ENCODE results near the gene PLCZ1.

Gene PLCZ1

GRCh38 chr12:18750085-18750484 is 12.3 kb upstream of the PLCZ1 start:
- H3K18ac ChIP-seq (ENCODE audit: low read length), result peak overlapping the region; percentile 71
- H4K8ac ChIP-seq (ENCODE audit: low read depth, low read length), result no peak overlapping the region
- H3K4ac ChIP-seq (ENCODE audit: low read depth, low read length), result no peak overlapping the region
- no peaks in the 10 kb centered on the region for H3K79me2 ChIP-seq (ENCODE audit: control insufficient read depth, insufficient read depth, low read length)
- WGBS (ENCODE audit: extremely low coverage, insufficient coverage, low lambda C conversion rate), result no CpG with 5 or more reads among the region's 1 CpG
- no peak overlapping the region for H2BK15ac ChIP-seq (replicated peaks; ENCODE audit: low read depth)
- H2AK5ac ChIP-seq (ENCODE audit: low read length), result no peak overlapping the region
- H2BK120ac ChIP-seq (ENCODE audit: low read depth, low read length), result no peak overlapping the region
- H4K5ac ChIP-seq (ENCODE audit: low read length), result peak overlapping the region; percentile 23
- H3K4me3 ChIP-seq (ENCODE audit: low read length), result no peak overlapping the region
- H3K56ac ChIP-seq (ENCODE audit: low read length), result peak overlapping the region; percentile 72
- H3K23ac ChIP-seq (ENCODE audit: low read length), result no peak overlapping the region
- peaks cover 33% of the 10 kb centered on the region for H3K4me1 ChIP-seq (ENCODE audit: control insufficient read depth, low read depth, low read length)
- no peaks in the 10 kb centered on the region for H3K79me1 ChIP-seq (ENCODE audit: low read length)
- no peak overlapping the region for H3K4me2 ChIP-seq (ENCODE audit: low read length)
- H3K9ac ChIP-seq (ENCODE audit: low read length), result no peak overlapping the region
- no peaks in the 10 kb centered on the region for H3K36me3 ChIP-seq (ENCODE audit: control insufficient read depth, insufficient read depth, low read length)
- no peaks in the 10 kb centered on the region for H3K27me3 ChIP-seq (ENCODE audit: insufficient read depth, low read length, poor library complexity)
- peak; percentile 57 for DNase-seq
- H2BK5ac ChIP-seq (ENCODE audit: low read length), result peak overlapping the region; percentile 48
- peak overlapping the region; percentile 41 for H3K27ac ChIP-seq (ENCODE audit: low read depth, low read length)

GRCh38 chr12:18749386-18749957 is 11.7 kb upstream of the PLCZ1 start:
- H3K36me3 ChIP-seq (ENCODE audit: control insufficient read depth, insufficient read depth, low read length), result no peaks in the 10 kb centered on the region

GRCh38 chr12:18747895-18748294 is 10.1 kb upstream of the PLCZ1 start:
- Histone ChIP-seq H3K79me1 (ENCODE audit: low read length) (no peaks in the 10 kb centered on the region), H3K4me3 (ENCODE audit: low read length) (no peak overlapping the region), H3K27me3 (ENCODE audit: insufficient read depth, low read length, poor library complexity) (no peaks in the 10 kb centered on the region), H3K36me3 (ENCODE audit: control insufficient read depth, insufficient read depth, low read length) (no peaks in the 10 kb centered on the region), H3K79me2 (ENCODE audit: control insufficient read depth, insufficient read depth, low read length) (no peaks in the 10 kb centered on the region), H4K5ac (ENCODE audit: low read length) (no peak overlapping the region), H2BK120ac (ENCODE audit: low read depth, low read length) (no peak overlapping the region), H3K4me1 (ENCODE audit: control insufficient read depth, low read depth, low read length) (peaks cover 19% of the 10 kb centered on the region), H3K27ac (ENCODE audit: low read depth, low read length) (no peak overlapping the region), H3K9ac (ENCODE audit: low read length) (no peak overlapping the region), H3K56ac (ENCODE audit: low read length) (no peak overlapping the region), H2BK15ac (replicated peaks; ENCODE audit: low read depth) (no peak overlapping the region), H2BK5ac (ENCODE audit: low read length) (no peak overlapping the region), H3K18ac (ENCODE audit: low read length) (no peak overlapping the region), H3K4ac (ENCODE audit: low read depth, low read length) (no peak overlapping the region), H2AK5ac (ENCODE audit: low read length) (no peak overlapping the region), H3K4me2 (ENCODE audit: low read length) (no peak overlapping the region), H4K8ac (ENCODE audit: low read depth, low read length) (no peak overlapping the region), H3K23ac (ENCODE audit: low read length) (no peak overlapping the region)
- WGBS (ENCODE audit: extremely low coverage, insufficient coverage, low lambda C conversion rate), result no CpG with 5 or more reads among the region's 1 CpG
- peak; percentile 94 for DNase-seq

More at GRCh38 chr12:18749386-18749957, 11.7 kb upstream of the PLCZ1 start:
- Histone ChIP-seq H3K4ac (ENCODE audit: low read depth, low read length) (peak overlapping the region; percentile 2), H2AK5ac (ENCODE audit: low read length) (peak overlapping the region; percentile 86), H3K4me2 (ENCODE audit: low read length) (no peak overlapping the region), H4K5ac (ENCODE audit: low read length) (no peak overlapping the region), H3K79me1 (ENCODE audit: low read length) (no peaks in the 10 kb centered on the region), H3K4me3 (ENCODE audit: low read length) (no peak overlapping the region), H2BK15ac (replicated peaks; ENCODE audit: low read depth) (no peak overlapping the region), H2BK120ac (ENCODE audit: low read depth, low read length) (peak overlapping the region; percentile 49), H3K79me2 (ENCODE audit: control insufficient read depth, insufficient read depth, low read length) (no peaks in the 10 kb centered on the region), H3K56ac (ENCODE audit: low read length) (peak overlapping the region; percentile 54), H2BK5ac (ENCODE audit: low read length) (peak overlapping the region; percentile 61), H3K27ac (ENCODE audit: low read depth, low read length) (no peak overlapping the region), H4K8ac (ENCODE audit: low read depth, low read length) (no peak overlapping the region), H3K4me1 (ENCODE audit: control insufficient read depth, low read depth, low read length) (peaks cover 31% of the 10 kb centered on the region), H3K23ac (ENCODE audit: low read length) (no peak overlapping the region), H3K9ac (ENCODE audit: low read length) (no peak overlapping the region), H3K27me3 (ENCODE audit: insufficient read depth, low read length, poor library complexity) (no peaks in the 10 kb centered on the region), H3K18ac (ENCODE audit: low read length) (peak overlapping the region; percentile 56)
- no CpG with 5 or more reads among the region's 4 CpGs for WGBS (ENCODE audit: extremely low coverage, insufficient coverage, low lambda C conversion rate)
- DNase-seq, result no peak

- Histone ChIP-seq H2AK5ac (ENCODE audit: low read length) (no peak overlapping the region), H3K4me1 (ENCODE audit: control insufficient read depth, low read depth, low read length) (no peaks in the 10 kb centered on the region), H3K27me3 (ENCODE audit: insufficient read depth, low read length, poor library complexity) (no peaks in the 10 kb centered on the region), H3K4me2 (ENCODE audit: low read length) (no peak overlapping the region), H3K23ac (ENCODE audit: low read length) (no peak overlapping the region), H4K5ac (ENCODE audit: low read length) (no peak overlapping the region), H3K4me3 (ENCODE audit: low read length) (no peak overlapping the region), H2BK5ac (ENCODE audit: low read length) (no peak overlapping the region), H2BK15ac (replicated peaks; ENCODE audit: low read depth) (peak overlapping the region; percentile 92), H3K56ac (ENCODE audit: low read length) (no peak overlapping the region), H3K27ac (ENCODE audit: low read depth, low read length) (no peak overlapping the region), H3K79me1 (ENCODE audit: low read length) (no peaks in the 10 kb centered on the region), H4K8ac (ENCODE audit: low read depth, low read length) (no peak overlapping the region), H3K36me3 (ENCODE audit: control insufficient read depth, insufficient read depth, low read length) (no peaks in the 10 kb centered on the region), H3K9ac (ENCODE audit: low read length) (no peak overlapping the region), H2BK120ac (ENCODE audit: low read depth, low read length) (no peak overlapping the region), H3K4ac (ENCODE audit: low read depth, low read length) (no peak overlapping the region), H3K18ac (ENCODE audit: low read length) (no peak overlapping the region), H3K79me2 (ENCODE audit: control insufficient read depth, insufficient read depth, low read length) (no peaks in the 10 kb centered on the region)
- no peak for DNase-seq
- WGBS (ENCODE audit: extremely low coverage, insufficient coverage, low lambda C conversion rate), result no CpG with 5 or more reads among the region's 5 CpGs
Observed at GRCh38 chr12:18731156-18731555, 6.7 kb downstream of the PLCZ1 start.

- H3K36me3 ChIP-seq (ENCODE audit: control insufficient read depth, insufficient read depth, low read length), result no peaks in the 10 kb centered on the region
- no peak overlapping the region for H3K4me2 ChIP-seq (ENCODE audit: low read length)
- no peak overlapping the region for H4K8ac ChIP-seq (ENCODE audit: low read depth, low read length)
- no peaks in the 10 kb centered on the region for H3K4me1 ChIP-seq (ENCODE audit: control insufficient read depth, low read depth, low read length)
- no peaks in the 10 kb centered on the region for H3K27me3 ChIP-seq (ENCODE audit: insufficient read depth, low read length, poor library complexity)
- no peak overlapping the region for H3K23ac ChIP-seq (ENCODE audit: low read length)
- no peak overlapping the region for H2BK120ac ChIP-seq (ENCODE audit: low read depth, low read length)
- no peaks in the 10 kb centered on the region for H3K79me2 ChIP-seq (ENCODE audit: control insufficient read depth, insufficient read depth, low read length)
- H3K79me1 ChIP-seq (ENCODE audit: low read length), result no peaks in the 10 kb centered on the region
- H3K4me3 ChIP-seq (ENCODE audit: low read length), result no peak overlapping the region
- H2BK5ac ChIP-seq (ENCODE audit: low read length), result no peak overlapping the region
- H2AK5ac ChIP-seq (ENCODE audit: low read length), result no peak overlapping the region
- WGBS (ENCODE audit: extremely low coverage, insufficient coverage, low lambda C conversion rate), result no CpG with 5 or more reads among the region's 2 CpGs
- H3K27ac ChIP-seq (ENCODE audit: low read depth, low read length), result no peak overlapping the region
- DNase-seq, result peak; percentile 45
- H4K5ac ChIP-seq (ENCODE audit: low read length), result no peak overlapping the region
- no peak overlapping the region for H2BK15ac ChIP-seq (replicated peaks; ENCODE audit: low read depth)
- no peak overlapping the region for H3K18ac ChIP-seq (ENCODE audit: low read length)
- H3K4ac ChIP-seq (ENCODE audit: low read depth, low read length), result no peak overlapping the region
- H3K9ac ChIP-seq (ENCODE audit: low read length), result no peak overlapping the region
- H3K56ac ChIP-seq (ENCODE audit: low read length), result no peak overlapping the region
Observed at GRCh38 chr12:18723752-18724151, 14.1 kb downstream of the PLCZ1 start.

GRCh38 chr12:18721452-18721851 is 16.4 kb downstream of the PLCZ1 start:
- Histone ChIP-seq H3K27ac (ENCODE audit: low read depth, low read length) (no peak overlapping the region), H3K18ac (ENCODE audit: low read length) (no peak overlapping the region), H2BK15ac (replicated peaks; ENCODE audit: low read depth) (no peak overlapping the region), H2AK5ac (ENCODE audit: low read length) (no peak overlapping the region), H2BK120ac (ENCODE audit: low read depth, low read length) (no peak overlapping the region), H3K56ac (ENCODE audit: low read length) (no peak overlapping the region), H3K79me2 (ENCODE audit: control insufficient read depth, insufficient read depth, low read length) (no peaks in the 10 kb centered on the region), H3K27me3 (ENCODE audit: insufficient read depth, low read length, poor library complexity) (no peaks in the 10 kb centered on the region), H3K4me1 (ENCODE audit: control insufficient read depth, low read depth, low read length) (no peaks in the 10 kb centered on the region), H3K9ac (ENCODE audit: low read length) (no peak overlapping the region), H2BK5ac (ENCODE audit: low read length) (no peak overlapping the region), H3K79me1 (ENCODE audit: low read length) (no peaks in the 10 kb centered on the region), H3K4me3 (ENCODE audit: low read length) (no peak overlapping the region), H3K23ac (ENCODE audit: low read length) (no peak overlapping the region), H3K4me2 (ENCODE audit: low read length) (no peak overlapping the region), H4K5ac (ENCODE audit: low read length) (no peak overlapping the region), H3K36me3 (ENCODE audit: control insufficient read depth, insufficient read depth, low read length) (no peaks in the 10 kb centered on the region), H3K4ac (ENCODE audit: low read depth, low read length) (no peak overlapping the region), H4K8ac (ENCODE audit: low read depth, low read length) (no peak overlapping the region)
- DNase-seq, result no peak
- no CpG with 5 or more reads among the region's 1 CpG for WGBS (ENCODE audit: extremely low coverage, insufficient coverage, low lambda C conversion rate)

All from mesendoderm (in vitro differentiated cells).